GM19193 (cell line): ENCODE results near the gene ABO.

Source experiments
- POLR2A ChIP-seq: IDR thresholded peaks from 4 replicates; pipeline ENCODE4 v1.6.1; 2011; ENCODE audit not compliant: insufficient read depth, insufficient read length; ENCODE audit errors: extremely low read depth

The ABO gene

DNA sequence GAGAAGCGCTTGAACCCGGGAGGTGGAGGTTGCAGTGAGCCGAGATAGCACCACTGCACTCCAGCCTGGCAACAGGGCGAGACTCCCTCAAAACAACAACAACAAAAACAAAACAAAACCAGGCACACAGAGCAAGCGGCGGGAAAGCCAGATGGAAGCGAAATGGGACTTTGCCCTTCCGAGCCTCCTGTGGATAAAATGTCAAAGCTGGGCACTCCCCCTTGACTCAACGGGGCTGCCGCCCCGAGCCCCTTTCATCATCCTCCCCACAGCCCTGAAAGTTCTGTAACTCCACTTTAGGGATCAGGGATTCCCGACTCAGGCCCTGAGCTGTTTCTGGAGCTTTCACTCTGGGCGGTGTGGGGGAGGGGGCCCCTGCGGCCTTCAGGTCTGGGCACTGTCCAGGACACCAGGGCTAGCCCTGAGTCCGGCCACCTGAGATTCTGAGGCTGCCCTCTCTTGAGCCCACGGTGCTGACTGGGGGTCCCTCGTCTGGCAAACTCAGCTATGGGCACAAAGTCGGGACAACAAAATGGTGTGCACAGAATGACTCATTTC is 35.4 kb downstream of the ABO start:
- TF ChIP-seq POLR2A = no peak

DNA sequence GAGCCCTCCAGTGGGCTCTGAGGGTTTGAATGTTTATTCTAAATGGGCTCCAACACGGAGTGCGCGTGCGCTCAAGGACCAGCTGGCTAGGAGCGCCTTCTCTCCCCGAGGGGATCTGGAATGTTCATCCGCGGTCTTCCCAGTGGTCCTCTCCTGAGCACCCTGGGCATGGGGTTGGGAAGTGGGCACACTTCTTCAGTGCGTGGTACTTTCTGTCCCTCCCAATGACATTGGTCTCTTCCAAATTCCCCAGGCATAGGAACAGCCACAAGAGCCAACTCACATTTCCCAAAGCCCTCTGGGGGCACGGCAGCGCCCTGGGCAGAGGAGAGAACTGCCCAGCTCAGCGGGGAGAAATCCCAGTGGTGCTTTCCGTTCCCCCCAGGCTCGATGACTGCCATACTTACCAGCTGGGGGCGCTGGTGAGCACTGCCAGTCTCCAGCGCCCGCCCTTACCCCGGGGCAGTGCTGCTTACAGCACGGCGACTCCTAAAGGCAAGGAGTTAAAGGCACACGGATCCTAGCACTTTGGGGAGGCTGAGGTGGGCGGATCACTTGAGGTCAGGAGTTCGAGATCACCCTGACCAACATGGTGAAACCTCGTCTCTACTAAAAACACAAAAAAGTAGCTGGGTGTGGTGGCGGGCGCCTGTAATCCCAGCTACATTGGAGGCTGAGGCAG is 36.0 kb downstream of the ABO start:
- TF ChIP-seq POLR2A = no peak

DNA sequence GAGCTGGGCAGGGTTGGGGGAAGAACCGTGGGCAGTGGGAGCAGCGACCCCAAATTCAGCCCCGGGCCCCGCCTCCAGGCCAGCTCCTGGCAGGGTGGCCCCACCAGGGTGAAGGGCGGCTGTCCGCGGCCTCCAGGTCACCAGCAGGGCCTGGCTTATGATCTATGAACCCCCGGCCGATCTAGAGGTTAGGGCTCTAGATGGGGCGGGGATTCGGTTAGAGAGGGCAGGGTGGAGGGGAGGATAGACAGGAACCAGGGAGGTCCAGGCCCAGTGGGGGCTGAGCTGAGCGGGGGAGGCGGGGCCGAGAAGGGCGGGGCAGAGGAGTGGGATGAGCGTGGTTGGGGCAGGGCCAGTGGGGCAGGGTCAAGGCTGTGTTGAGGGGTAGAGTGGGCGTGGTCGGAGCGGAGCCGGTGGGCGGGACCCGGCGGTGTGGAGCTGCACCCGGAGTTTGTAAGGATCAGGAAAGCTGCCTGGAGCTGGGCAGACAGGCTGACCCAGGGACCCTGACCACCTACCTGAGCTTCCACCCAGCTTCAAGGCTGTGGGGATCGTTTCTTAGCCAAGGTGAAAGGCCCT is 36.6 kb downstream of the ABO start:
- no peak for TF ChIP-seq POLR2A

DNA sequence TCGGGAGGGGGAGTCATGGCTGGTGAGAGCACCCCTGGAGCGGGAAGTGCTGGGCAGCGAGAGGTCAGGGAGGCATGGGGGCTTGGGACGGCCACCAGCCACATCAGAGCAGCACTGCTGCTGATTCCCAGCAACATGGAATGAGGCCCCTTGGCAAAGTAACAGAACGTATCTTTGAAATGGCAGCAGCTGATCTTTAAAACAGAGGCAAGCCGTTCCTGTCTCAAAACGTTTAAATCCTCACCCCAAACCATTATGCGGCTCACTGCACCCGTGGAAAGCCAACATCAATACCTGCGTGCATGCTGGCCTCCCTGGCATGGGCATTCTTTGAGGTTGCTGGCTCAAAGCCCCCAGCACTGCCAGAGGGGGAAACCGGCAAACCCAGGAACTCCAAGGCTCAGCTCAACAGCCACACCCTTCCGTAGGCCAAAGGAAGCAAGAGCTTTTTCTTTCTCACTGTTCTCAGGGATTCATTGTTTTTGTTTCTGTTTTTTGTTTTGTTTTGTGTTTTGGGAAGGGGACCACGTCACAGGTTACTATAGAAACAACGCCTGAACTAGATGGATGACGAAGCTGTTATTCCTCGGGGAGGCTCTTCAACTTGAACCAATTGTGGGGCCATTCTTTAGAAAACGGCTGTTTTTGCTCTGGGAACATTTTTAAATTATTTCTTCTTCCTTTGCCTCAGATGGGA is 37.8 kb downstream of the ABO start:
- TF ChIP-seq POLR2A = no peak

DNA sequence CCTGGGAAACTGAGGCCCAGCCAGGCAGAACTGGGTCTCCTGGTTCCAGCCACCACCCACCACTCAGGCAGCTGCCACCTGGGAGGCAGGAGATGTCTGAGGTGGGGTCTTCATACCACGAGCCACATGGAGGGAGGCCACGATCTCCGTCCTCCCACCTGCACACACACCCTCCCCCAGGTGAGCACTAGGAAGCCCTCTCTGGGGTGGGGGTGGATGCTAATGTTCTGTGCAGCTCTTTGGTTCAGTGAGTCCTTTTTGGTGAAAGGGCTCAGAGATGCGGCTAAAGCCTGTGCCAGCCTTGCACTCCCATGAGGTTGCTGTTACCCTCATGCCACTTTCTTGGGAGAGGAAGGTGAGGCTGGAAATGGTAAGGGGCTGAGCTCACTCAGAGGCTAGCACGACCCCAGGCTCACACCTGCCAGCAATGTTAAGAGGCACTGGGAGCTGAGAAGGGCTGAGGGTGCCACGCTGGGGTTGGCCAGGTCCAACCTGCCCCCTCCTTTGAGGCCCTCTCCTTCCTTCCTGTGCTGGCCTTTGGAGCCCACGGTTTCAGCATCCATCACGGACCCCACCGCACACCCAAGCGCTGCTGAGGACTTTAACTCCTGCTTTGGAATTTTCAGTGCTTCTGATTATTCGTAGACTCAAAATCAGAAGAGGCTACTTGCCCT is 39.3 kb downstream of the ABO start:
- no peak for TF ChIP-seq POLR2A

DNA sequence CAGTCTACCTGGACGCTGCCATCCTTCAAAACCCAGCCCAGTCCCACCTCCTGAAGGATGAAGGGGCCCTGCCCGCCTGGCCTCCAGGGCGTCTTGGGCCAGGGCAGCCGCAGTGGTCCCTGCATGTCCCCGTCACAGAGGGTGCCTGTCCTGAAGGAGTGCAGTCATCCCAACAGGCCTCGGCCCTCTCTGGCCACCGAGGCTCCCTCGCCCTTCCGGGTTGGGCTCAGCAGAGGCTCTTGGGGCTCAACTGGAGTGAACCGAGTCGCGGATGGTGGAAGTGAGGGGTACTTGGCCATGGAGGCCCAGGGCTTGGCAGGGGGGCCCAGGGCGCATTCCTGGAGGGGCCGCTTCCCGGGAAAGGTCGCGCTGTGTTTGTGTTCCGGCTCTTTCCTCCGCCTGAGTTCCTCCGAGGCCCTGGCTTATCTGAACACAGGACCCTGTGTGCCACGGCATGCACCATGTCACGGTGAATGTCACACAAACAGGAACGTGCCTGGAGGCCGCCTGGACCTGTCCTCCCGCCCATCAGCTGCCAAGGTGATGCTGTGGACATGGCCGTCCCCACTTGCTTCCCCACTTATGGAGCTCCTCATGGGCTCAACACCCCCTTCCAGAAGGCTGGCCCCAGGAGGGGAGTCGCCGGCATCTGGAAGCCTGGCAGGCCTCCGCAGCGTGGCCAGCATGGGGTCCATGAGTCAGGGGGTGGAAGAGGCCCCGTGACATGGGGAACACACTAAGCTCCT is 40.3 kb downstream of the ABO start:
- no peak for TF ChIP-seq POLR2A

DNA sequence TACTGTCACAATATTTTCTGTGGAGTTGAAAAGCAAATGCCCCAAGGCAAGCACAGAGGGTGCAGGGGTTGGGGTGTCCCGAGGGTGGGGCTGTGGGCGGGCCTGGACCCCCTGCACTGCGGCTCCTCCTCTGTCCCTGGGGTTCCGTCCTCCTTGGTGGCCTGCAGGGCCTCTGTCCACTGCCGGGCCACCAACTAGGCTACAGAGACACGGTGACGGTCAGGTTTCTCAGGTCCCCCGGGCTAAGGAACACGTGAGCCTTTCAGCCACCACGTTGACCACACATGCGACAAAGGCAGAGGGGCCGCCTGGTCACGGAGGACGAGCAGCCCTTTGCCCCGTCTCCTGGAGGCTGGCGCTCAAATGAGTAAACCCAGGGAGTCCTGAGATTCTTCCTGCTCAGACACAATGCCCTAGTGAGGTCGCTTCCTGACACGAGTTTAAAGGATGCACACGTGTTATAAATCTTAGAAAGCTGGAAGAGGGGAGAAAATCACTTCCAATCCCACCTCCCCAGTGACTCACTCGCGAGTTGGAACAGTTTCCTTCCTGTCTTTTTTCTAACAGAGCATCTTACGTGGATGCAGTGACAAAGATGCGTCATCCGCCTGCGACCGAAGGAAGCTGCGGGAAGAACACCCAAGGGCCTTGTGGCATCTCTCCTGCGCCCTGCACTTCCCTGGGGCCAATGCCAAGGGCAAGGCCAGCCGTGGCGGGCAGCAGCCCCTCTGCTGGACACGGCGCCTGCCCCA is 41.1 kb downstream of the ABO start:
- no peak for TF ChIP-seq POLR2A

DNA sequence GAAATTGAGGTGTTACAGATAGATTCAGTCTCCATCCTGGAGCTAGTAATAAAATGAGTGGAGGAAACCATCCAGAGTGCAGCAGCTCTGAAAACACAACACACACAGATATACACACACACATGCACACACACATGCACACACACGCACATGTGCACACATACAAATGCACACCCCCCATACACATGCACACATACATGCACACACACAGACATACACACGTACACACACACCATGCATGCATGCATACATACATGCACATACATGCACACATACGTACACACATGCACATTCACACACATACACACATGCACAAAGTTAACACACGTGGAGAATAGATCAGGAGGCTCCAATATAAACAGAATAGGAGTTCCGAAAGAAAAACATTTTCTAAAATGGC is 44.9 kb downstream of the ABO start:
- TF ChIP-seq POLR2A = no peak

DNA sequence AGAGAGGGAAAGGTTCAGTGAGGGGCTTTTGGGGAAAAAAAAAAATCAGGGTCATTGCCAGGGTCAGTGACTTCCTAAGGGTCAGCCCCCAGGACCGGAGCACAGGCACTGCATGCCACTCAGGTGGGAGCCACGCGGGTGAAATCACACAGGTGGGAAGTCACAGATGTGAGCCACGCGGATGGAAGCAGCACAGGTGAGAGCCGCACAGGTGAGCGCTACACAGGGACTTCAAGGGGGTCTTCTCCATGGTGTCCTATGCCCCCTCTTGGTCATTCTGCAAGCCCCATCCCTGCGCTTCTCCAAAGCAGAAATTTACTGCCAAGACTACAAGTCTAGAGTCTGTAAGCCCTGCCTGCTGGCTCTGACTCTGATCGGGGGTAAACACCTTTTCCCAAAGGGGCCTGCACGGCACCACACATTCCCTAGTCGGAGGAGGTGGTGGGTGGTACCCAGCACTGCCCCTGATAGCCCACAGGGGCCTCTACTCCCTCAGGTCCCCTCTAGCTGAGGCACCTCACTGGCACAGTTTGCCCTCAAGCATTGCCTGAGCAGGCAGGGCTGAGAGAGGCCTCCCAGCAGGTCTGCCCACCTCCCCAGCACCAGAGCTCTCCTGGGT is 47.6 kb downstream of the ABO start:
- no peak for TF ChIP-seq POLR2A

DNA sequence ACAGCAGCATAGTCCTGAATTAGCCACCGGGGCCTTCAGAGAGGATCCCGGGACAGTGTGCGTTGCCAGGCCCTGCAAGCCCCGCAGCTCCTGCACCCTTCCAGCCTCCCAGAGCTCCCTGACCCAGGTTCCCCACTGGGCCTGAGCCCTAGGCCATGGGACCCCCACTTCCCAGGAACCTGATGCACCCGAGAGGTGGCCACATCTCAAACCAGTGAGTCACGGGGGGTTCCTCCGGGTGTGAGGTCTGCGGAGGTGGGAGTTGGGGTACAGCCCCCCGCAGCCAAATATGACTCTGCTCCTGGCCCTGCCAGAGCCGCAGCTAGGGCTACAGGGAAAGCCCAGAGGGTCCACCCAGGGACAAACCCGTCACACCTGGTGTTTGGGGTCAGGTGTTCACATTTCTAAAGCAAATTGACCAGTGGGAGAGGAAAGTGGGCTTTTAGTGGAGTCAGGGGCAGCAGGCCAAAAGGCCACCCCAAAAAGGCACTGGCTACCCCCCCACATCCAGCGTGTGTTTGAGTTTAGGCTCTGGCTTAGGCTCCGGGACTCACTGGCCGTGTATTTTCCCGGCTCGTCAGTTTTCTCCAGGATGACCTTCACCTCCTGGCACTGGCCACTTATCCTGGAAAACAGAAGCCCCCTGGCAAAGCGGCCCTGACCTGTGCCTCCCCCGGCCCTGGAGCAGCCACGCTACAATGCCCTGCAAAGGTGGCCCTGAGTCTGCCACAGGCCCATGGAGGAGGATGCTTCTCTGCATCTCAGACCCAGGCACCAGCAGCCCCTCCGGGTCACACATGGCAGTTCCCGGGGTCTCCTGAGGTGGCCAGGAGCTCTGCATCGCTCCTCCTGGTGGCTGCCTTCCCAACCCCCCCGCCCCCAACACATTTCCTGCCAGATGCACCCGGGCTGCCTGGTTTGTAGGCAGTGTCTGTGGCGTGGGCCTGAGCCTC is 48.5 kb downstream of the ABO start:
- no peak for TF ChIP-seq POLR2A

DNA sequence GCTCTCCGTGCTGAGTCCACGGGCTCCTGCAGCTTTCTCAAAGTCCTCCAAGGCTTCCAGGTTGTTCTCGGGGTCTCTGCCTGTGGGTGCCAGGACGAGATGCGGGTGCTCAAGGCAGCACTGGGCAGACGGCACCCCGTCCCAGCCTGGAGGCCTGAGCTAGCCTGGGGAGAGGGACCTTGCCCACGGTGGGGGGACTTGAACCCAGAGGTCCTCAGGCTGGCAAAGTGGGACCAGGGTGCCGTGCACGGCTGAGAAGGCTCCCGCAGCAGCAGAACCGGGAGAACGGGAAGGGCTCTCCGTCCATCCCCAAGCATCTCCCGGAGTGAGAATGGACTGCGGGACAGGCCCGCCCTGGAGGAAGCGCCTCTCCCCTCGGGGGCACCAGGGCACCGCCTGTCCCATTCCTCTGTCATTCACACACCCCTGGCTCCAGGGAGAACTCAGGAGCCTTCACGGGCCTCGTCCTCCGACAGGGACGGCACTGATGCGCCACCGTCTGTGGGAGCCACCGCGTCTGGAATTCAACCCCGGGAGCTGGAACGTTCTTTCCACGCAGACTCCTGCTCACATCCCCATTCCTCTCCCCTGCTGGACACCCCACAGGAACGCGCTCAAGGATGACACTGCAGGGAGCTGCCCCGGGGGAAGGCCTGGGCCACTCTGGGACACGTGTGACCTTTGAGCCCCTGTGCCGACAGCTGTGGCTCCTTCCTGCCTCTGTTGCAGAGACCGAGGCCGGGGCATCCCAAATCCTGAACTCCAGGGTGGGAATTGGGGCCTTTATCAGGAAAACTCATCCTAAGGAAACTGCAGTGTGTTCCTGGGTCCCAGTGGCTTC is 49.6 kb downstream of the ABO start:
- no peak for TF ChIP-seq POLR2A

DNA sequence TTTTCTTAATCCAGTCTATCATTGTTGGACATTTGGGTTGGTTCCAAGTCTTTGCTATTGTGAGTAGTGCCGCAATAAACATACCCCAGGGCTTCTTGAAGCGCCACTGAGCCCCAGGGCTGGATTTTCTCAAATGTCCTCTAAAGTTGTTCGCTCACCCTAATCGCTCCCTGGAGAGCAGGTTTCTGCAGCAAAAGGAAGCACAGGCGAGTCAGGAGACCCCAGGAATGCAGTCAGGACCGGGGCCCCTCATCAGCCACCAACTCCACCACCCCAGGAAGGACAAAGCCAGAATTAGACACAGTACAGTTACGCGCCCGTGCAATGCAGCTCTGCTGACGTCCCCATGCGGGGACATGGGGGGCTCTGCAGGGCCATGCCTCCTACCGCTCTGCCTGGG is 50.2 kb downstream of the ABO start:
- TF ChIP-seq POLR2A = no peak

DNA sequence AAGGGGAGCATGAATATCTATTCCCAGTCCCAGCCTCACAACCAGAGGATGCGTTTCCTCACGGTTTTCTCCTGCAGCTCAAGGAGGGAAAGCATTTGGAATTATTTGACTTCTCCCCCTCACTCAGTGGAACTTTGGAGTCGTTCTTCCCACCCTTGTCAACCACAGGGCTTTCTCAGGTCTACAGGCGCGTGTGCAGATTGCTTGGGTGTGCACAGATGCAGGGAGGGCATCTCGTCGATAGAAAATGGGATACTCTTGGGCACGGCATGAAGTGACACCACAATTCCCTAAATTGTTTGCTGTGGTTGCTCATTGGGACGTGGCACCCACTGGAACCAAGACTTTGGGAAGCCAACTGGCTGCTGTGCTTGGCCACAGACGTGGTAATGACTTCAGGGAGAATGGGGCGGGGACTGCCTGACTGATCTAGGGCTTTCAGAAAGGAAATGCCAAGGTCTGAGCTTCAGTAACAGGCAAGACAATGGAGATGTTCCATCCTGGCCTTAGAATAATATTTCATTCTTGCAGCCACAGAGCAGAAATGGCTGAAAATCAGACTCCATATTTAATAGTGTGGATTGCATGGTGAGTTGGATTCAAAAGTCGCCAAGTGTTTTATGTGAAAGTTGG is 53.7 kb downstream of the ABO start:
- TF ChIP-seq POLR2A = no peak
